GM18951 (cell line): Measurements from ENCODE around the gene PLEKHM2.

Experiments
- POLR2A ChIP-seq: IDR thresholded peaks from 4 replicates; pipeline ENCODE4 v1.6.1; 2011; ENCODE audit warnings: mild to moderate bottlenecking; ENCODE audit not compliant: insufficient read length, insufficient read depth; ENCODE audit errors: extremely low read depth
- in situ Hi-C: fragments of 300-500 bp; cut with MboI; formaldehyde crosslinking; loops from one replicate; pipeline ENCODE4 v1.12.0; 2022; ENCODE audit warnings: low sequenced_read_pairs, mixed read lengths, inconsistent platforms; ENCODE audit not compliant: unreplicated experiment

PLEKHM2 gene

GRCh38 chr1:15736038-15736891 is 52.1 kb downstream of the PLEKHM2 start, which contains the start of gene SLC25A34:
SLC25A34 (plus strand) TSS chr1:15736258; CDS start chr1:15736486, 228 bp downstream.
- in situ Hi-C loops, result loop anchor here (25.0 kb wide), 1 partner anchor 399 kb away; no protein-coding TSS in a partner anchor

DNA sequence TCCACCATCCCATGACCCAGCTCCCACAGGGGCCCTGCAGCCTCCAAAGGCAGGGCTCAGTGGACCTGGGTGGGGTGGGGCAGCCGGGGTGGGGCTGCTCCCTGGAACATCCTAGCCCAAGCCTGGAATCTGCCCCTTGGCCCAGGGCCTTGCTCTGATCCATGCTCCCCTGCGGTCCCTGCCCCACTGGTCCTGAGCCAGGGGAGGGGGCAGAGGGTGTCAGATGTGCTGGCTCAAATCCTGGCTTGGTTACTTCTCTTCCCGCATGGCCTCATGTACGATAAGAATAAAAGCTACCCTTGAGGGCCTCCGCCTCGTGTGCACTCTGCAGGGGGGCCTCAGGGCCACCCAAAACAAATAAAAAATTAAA is 52.8 kb downstream of the PLEKHM2 start:
- TF ChIP-seq POLR2A, result no peak
- in situ Hi-C loops, result loop anchor here (25.0 kb wide), 1 partner anchor 400 kb away; no protein-coding TSS in a partner anchor

More at GRCh38 chr1:15736038-15736891, 52.1 kb downstream of the PLEKHM2 start, which contains the start of gene SLC25A34:
- no peak for TF ChIP-seq POLR2A

GRCh38 chr1:15737324-15738319 is 53.5 kb downstream of the PLEKHM2 start:
- in situ Hi-C loops, result loop anchor here (25.0 kb wide), 1 partner anchor 400 kb away; no protein-coding TSS in a partner anchor
- TF ChIP-seq POLR2A, result no peak

GRCh38 chr1:15738416-15739113 is 54.4 kb downstream of the PLEKHM2 start:
- in situ Hi-C loops, result loop anchor here (25.0 kb wide), 1 partner anchor 401 kb away; no protein-coding TSS in a partner anchor

DNA sequence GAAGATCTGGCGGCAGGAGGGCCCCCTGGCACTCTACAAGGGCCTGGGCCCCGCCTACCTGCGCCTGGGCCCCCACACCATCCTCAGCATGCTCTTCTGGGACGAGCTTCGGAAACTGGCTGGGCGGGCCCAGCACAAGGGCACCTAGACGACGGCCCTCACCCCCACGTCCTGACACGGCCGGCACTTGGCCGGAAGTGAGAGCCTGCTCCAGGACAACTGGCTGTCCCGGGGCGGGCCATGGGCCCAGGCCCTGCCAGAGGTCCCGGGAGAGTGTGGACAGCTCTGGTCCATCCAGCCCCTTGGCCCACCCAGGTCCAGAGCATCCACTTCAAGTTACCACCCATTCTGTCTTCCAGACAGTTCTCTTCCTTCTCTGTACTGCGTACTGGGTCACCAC is 55.1 kb downstream of the PLEKHM2 start:
- in situ Hi-C loops, result loop anchor here (25.0 kb wide), 1 partner anchor 402 kb away; no protein-coding TSS in a partner anchor
- TF ChIP-seq POLR2A, result no peak

More at GRCh38 chr1:15738416-15739113, 54.4 kb downstream of the PLEKHM2 start:
- TF ChIP-seq POLR2A, result no peak

GRCh38 chr1:15739745-15740144 is 55.6 kb downstream of the PLEKHM2 start:
- in situ Hi-C loops, result loop anchor here (25.0 kb wide), 1 partner anchor 402 kb away; no protein-coding TSS in a partner anchor

DNA sequence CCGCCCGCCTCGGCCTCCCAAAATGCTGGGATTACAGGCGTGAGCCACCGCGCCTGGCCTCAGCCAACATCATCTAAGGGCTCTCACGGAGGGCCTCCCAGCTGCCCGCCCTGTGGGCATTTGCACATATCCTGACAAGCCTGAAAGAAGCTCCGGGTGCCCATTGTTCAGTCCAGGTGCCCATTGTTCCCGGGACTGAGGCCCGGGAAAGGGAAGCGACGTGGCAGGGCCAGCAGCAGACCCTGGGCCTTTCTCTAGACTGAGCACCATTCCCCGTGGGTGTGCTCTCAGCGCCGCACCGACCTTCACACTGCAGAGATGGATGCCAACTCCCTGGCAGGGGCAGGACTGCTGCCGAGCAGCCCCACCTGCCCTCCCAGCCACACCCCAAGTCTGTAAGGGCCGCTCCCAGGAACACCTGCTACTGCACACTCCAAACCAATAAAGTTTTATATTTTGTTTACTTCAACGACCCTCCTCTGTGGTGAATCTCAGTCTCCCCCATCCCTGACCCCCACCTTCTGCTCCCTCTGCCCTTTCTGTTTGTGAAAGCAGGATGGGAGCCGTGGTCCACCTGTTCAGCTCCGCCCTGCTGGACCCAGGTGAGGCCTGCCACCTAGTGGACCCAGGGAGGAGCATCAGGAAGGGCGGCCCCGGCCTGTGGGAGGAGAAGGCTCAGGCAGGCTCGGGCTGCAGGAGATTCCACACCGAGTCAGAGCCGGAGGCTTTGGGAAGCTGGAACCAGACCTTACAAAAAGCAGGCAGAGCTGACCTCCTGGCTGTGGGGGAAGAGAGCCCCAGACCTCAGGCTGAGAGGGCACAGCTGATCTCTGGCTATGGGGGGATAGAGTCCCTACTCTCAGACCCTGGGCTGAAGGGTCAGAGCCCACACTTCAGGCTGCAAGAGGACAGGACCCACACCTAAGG is 57.1 kb downstream of the PLEKHM2 start:
- no peak for TF ChIP-seq POLR2A
- in situ Hi-C loops, result loop anchor here (25.0 kb wide), 1 partner anchor 404 kb away; no protein-coding TSS in a partner anchor

More at GRCh38 chr1:15739745-15740144, 55.6 kb downstream of the PLEKHM2 start:
- TF ChIP-seq POLR2A, result no peak

DNA sequence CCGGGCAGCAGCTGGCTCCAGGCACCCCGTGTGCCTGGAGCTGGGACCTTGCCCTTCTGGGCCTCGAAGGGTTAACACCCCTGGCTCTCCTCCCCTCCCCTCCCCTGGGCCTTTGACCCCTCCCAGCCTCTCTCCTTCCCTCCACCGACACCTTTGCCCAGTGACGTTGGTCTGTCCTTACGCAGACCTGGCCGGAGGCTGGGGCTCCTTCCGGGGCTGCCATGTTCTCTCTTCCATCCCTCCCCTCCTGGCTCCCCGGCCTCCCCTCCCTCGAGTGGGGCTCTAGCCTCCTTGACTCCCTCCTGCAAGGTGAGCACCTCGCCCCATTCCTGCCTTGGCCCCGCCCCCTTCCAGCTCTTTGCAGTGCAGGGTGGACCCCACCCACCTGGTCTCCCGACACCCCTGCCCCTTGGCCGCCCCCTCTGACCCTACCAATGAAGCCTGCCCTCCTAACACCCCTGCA is 58.2 kb downstream of the PLEKHM2 start, which contains the start of gene TMEM82:
TMEM82 (plus strand) TSS at position 161 of the 463 bp plus-strand sequence; CDS start at position 222, 61 bp downstream.
- in situ Hi-C loops, result loop anchor here (25.0 kb wide), 1 partner anchor 405 kb away; no protein-coding TSS in a partner anchor
- no peak for TF ChIP-seq POLR2A

- no peak for TF ChIP-seq POLR2A
- in situ Hi-C loops, result loop anchor here (25.0 kb wide), 1 partner anchor 407 kb away; no protein-coding TSS in a partner anchor
Observed at GRCh38 chr1:15744122-15744679, 60.1 kb downstream of the PLEKHM2 start.

DNA sequence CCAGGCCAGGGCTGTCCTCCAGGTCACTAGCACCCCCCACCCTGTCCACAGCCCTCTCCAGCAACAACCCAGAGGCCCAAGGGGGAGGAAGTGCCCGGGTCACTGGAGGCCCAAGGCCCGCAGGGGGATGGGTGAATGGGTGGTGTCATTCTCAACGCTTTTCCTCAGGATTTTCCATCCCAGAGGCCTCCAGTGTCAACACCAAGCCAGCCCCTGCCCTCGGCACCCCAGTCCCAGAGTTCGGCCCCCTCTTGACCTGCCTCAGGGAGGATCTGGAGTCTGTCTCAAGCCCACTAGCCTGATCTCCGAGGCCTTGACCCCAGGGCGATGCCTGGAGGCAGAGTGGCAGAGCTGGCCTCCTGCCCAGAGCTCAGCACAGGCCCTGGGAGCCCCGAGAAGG is 63.3 kb downstream of the PLEKHM2 start:
- TF ChIP-seq POLR2A, result no peak
- in situ Hi-C loops, result loop anchor here (25.0 kb wide), 1 partner anchor 410 kb away; no protein-coding TSS in a partner anchor
